Suprapubic skin (tissue), 4 donors: ENCODE results near the gene IRX4. TPM values are rescaled to one million over a fixed set of nuclear protein-coding genes. Genes with fewer than 3 reads are reported as not detected.
"Not testable (repeated sequence)": the region's sequence is repeated elsewhere in the genome, so short reads cannot be mapped to it uniquely, and the experiment has no call there.

ENCODE experiments used
- DNase-seq, 2 donors: peaks; one replicate each; pipeline ENCODE4 v3.0.0-alpha.2; 2019; ENCODE audit warnings: low spot score in 2 of 2
- H3K27ac ChIP-seq: fragments of 200-600 bp; sonication (generic); one replicate; pipeline ENCODE4 v1.5.1; 2019
- H3K27me3 ChIP-seq: fragments of 200-600 bp; sonication (generic); one replicate; pipeline ENCODE4 v1.5.1; 2019
- H3K36me3 ChIP-seq: fragments of 200-600 bp; sonication (generic); one replicate; pipeline ENCODE4 v1.5.1; 2019
- H3K4me1 ChIP-seq: fragments of 200-600 bp; sonication (generic); one replicate; pipeline ENCODE4 v1.5.1; 2019
- H3K4me3 ChIP-seq: fragments of 200-600 bp; sonication (generic); one replicate; pipeline ENCODE4 v1.5.1; 2019; ENCODE audit warnings: mild to moderate bottlenecking
- H3K9me3 ChIP-seq: fragments of 200-600 bp; sonication (generic); one replicate; pipeline ENCODE4 v1.5.1; 2019
- EP300 ChIP-seq: sonication (generic); formaldehyde crosslinking; IDR thresholded peaks from one replicate; pipeline ENCODE4 v1.6.1; 2017; ENCODE audit warnings: antibody characterized with exemption
- POLR2A ChIP-seq, 2 donors: fragments of 450-650 bp; IDR thresholded peaks; one replicate each; pipeline ENCODE4 v1.6.1; 2017; ENCODE audit warnings: antibody characterized with exemption in 2 of 2, mild to moderate bottlenecking in 2 of 2, moderate library complexity in 2 of 2
- POLR2AphosphoS5 ChIP-seq, 3 donors: sonication (generic); formaldehyde crosslinking; IDR thresholded peaks; one replicate each; pipeline ENCODE4 v1.6.1; 2017; ENCODE audit warnings: antibody characterized with exemption in 3 of 3
- WGBS: methylation state at CpG from one replicate; pipeline ENCODE4 v1.1.5; 2018; 5-methylcytosine and 5-hydroxymethylcytosine counted together
- total RNA-seq, 4 donors: library from RNA; depleted of rRNA; stranded (reverse); fragments of >200 nt; gene quantifications; one replicate each; pipeline ENCODE4 v1.1.0, GENCODE V29; 2016
- TF ChIP-seq, protein P1 (sequence below), 2 donors: fragments of 200-600 bp in 1 of 2; fragments of 450-650 bp in 1 of 2; sonication (generic) in 1 of 2; IDR thresholded peaks; one replicate each; pipeline ENCODE4 v1.5.1; 2016 to 2019; ENCODE audit warnings: antibody characterized with exemption in 2 of 2, mild to moderate bottlenecking in 1 of 2, moderate library complexity in 1 of 2

IRX4 gene
- total RNA-seq, 4 donors from 2014 or later = 20.3 to 45.9 (median 33.5) TPM

DNA sequence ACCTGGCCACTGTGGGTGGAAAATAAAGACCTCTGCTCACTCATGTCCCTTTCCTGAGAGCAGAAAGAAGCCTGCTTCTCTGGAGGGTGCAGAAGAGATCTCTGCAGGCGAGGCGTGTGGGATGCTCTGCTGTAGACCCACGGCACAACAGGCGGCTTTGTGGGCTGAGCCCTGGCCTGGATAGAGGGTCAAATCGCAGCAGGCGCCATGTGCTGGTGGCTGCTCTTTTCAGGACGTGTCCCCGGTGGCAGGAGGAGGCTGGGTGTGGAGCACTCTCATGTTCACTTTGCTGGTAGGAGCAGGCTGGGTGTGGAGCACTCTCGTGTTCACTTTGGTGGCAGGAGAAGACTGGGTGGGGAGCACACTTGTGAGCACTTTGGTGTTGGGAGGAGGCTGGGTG lies 35.1 kb downstream of the IRX4 start:
- H3K27me3 ChIP-seq = peaks cover 50% of the 10 kb centered on the region
- peaks cover 11% of the 10 kb centered on the region for H3K4me1 ChIP-seq
- no peak for DNase-seq
- 79% methylated on average over 8 of the region's 9 CpGs for WGBS
- TF ChIP-seq, protein P1, sequence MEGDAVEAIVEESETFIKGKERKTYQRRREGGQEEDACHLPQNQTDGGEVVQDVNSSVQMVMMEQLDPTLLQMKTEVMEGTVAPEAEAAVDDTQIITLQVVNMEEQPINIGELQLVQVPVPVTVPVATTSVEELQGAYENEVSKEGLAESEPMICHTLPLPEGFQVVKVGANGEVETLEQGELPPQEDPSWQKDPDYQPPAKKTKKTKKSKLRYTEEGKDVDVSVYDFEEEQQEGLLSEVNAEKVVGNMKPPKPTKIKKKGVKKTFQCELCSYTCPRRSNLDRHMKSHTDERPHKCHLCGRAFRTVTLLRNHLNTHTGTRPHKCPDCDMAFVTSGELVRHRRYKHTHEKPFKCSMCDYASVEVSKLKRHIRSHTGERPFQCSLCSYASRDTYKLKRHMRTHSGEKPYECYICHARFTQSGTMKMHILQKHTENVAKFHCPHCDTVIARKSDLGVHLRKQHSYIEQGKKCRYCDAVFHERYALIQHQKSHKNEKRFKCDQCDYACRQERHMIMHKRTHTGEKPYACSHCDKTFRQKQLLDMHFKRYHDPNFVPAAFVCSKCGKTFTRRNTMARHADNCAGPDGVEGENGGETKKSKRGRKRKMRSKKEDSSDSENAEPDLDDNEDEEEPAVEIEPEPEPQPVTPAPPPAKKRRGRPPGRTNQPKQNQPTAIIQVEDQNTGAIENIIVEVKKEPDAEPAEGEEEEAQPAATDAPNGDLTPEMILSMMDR (IDR thresholded peaks at IDR 0.05) = no peak
- no peak for TF ChIP-seq EP300
- no peak for TF ChIP-seq POLR2A (IDR thresholded peaks at IDR 0.05)
- TF ChIP-seq POLR2AphosphoS5 (IDR thresholded peaks at IDR 0.05) = no peak
- H3K9me3 ChIP-seq = no peaks in the 10 kb centered on the region
- no peak overlapping the region for H3K27ac ChIP-seq
- H3K4me3 ChIP-seq = no peak overlapping the region
- no peaks in the 10 kb centered on the region for H3K36me3 ChIP-seq

DNA sequence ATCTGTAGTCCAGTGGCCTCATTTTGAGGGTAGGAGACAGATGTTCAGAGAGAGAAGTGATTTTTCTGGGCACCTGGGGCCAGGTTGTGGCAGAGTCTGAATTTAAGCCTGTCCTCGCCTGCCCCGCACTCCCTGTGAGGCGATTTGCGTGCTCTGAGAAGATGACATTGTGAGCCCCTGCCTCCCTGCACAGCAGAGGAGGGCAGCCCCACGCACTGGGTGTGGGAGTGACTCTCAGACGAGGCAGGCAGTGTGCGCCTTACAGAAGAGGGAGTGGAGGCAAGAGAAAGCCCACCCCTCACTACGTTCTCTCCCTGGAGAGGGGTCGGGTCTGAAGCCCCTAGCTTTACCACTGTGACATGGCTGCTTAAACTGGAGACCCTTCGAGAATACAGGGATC lies 35.7 kb downstream of the IRX4 start:
- Histone ChIP-seq H3K27me3 (peaks cover 44% of the 10 kb centered on the region), H3K4me1 (peaks cover 11% of the 10 kb centered on the region)
- 77% methylated on average over 10 of the region's 10 CpGs for WGBS

DNA sequence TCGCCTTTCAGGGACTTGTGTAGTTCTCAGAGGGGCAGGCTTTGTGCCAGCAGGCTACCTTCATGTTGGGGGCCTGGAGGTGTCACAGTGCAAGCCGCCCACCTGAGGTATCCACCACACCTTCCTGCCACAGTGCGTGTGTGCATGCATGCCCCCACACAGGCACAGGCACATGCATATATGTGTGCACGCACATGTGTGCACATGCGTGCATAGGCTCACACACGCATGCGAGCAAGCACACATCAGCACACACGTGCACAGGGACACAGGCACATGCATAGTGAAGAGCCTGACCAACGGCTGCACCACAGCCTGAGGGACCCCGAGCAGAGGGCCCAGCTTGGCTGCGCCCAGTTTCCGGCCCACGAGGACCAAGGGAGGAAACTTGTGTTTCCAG lies 36.1 kb downstream of the IRX4 start:
- Histone ChIP-seq H3K4me1 (peaks cover 9% of the 10 kb centered on the region), H3K36me3 (no peaks in the 10 kb centered on the region), H3K27ac (no peak overlapping the region), H3K9me3 (no peaks in the 10 kb centered on the region), H3K27me3 (peaks cover 39% of the 10 kb centered on the region), H3K4me3 (no peak overlapping the region)
- no peak for DNase-seq
- 94% methylated on average over 10 of the region's 13 CpGs for WGBS
- no peak for TF ChIP-seq POLR2A (IDR thresholded peaks at IDR 0.05)
- no peak for TF ChIP-seq EP300
- TF ChIP-seq POLR2AphosphoS5 (IDR thresholded peaks at IDR 0.05) = no peak
- TF ChIP-seq, protein P1 (IDR thresholded peaks at IDR 0.05) = no peak

More for the DNA sequence above, 35.7 kb downstream of the IRX4 start:
- no peak for DNase-seq
- no peaks in the 10 kb centered on the region for H3K36me3 ChIP-seq
- H3K9me3 ChIP-seq = no peaks in the 10 kb centered on the region
- H3K27ac ChIP-seq = no peak overlapping the region
- H3K4me3 ChIP-seq = no peak overlapping the region
- TF ChIP-seq, protein P1 (IDR thresholded peaks at IDR 0.05) = no peak
- TF ChIP-seq EP300 (no peak), POLR2A (IDR thresholded peaks at IDR 0.05) (no peak), POLR2AphosphoS5 (IDR thresholded peaks at IDR 0.05) (no peak)

DNA sequence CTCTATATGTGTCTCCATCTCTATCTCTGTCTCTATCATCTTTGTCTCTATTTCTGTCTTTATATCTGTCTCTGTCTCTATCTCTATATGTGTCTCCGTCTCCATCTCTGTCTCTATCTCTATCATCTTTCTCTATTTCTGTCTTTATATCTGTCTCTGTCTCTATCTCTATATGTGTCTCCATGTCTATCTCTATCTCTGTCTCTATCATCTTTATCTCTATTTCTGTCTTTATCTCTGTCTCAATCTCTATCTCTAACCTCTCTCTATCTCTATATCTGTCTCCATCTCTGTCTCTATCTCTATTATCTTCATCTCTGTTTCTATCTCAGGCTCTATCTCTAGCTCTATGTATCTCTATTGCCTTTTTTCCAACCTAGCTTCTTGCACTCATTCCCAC lies 37.0 kb downstream of the IRX4 start:
- no peaks in the 10 kb centered on the region for H3K9me3 ChIP-seq
- no peak overlapping the region for H3K4me3 ChIP-seq
- peaks cover under 1% of the 10 kb centered on the region for H3K4me1 ChIP-seq
- WGBS = 94% methylated on average over 1 of the region's 1 CpG
- TF ChIP-seq POLR2A (IDR thresholded peaks at IDR 0.05) (no peak), POLR2AphosphoS5 (IDR thresholded peaks at IDR 0.05) (no peak), EP300 (no peak)
- TF ChIP-seq, protein P1 (IDR thresholded peaks at IDR 0.05) = no peak
- H3K36me3 ChIP-seq = no peaks in the 10 kb centered on the region
- no peak for DNase-seq
- H3K27me3 ChIP-seq = peaks cover 37% of the 10 kb centered on the region
- H3K27ac ChIP-seq = no peak overlapping the region

DNA sequence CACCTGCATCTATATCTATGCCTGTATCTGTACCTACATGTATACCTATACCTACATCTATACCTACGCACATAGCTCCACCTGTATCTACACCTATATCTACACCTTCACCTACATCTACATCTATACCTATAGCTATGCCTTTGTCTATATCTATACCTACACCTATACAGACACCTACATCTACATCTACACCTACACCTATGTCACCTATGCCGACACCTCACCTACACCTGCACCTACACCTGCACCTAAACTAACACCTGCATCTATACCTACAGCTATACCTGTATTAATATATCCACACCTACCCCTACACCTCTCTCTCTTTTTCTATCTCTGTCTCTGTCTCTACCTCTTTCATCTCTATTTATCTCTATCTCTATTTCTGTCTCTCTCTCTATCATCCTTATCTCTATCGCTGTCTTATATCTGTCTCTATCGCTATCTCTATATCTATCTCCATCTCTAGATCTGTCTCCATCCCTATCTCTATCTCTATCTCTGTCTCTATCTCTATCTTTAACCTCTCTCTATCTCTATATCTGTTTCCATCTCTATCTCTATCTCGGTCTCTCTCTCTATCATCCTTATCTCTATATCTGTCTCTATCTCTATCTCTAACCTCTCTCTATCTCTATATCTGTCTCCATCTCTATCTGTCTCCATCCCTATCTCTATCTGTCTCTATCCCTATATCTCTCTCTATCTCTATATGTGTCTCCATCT lies 37.9 kb downstream of the IRX4 start:
- peaks cover 36% of the 10 kb centered on the region for H3K27me3 ChIP-seq
- TF ChIP-seq POLR2AphosphoS5 (IDR thresholded peaks at IDR 0.05) (no peak), EP300 (no peak), POLR2A (IDR thresholded peaks at IDR 0.05) (no peak)
- TF ChIP-seq, protein P1 (IDR thresholded peaks at IDR 0.05) = no peak

DNA sequence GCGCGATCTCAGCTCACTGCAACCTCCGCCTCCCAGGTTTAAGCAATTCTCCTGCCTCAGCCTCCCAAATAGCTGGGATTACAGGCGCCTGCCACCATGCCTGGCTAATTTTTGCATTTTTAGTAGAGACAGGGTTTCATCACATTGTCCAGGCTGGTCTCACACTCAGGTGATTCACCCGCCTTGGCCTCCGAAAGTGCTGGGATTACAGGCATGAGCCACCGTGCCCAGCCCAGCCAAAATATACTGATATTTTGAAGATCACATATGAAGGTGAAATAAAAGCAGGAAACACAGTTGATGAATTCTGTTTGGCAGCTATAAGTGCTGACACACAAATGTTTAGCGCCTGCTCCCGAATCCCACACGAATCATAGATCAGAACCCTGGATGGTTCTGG lies 39.0 kb downstream of the IRX4 start:
- H3K4me1 ChIP-seq, H3K27ac ChIP-seq, H3K4me3 ChIP-seq, H3K36me3 ChIP-seq, H3K9me3 ChIP-seq, DNase-seq: not testable (repeated sequence)
- 96% methylated on average over 10 of the region's 10 CpGs for WGBS
- H3K27me3 ChIP-seq = peaks cover 36% of the 10 kb centered on the region

More for the DNA sequence above, 37.9 kb downstream of the IRX4 start:
- no peaks in the 10 kb centered on the region for H3K36me3 ChIP-seq
- H3K4me3 ChIP-seq = no peak overlapping the region
- WGBS = 96% methylated on average over 5 of the region's 5 CpGs
- H3K4me1 ChIP-seq = no peaks in the 10 kb centered on the region
- DNase-seq = no peak
- no peaks in the 10 kb centered on the region for H3K9me3 ChIP-seq
- H3K27ac ChIP-seq = no peak overlapping the region
